Activated T-cell treated with anti-CD3 and anti-CD28 coated beads for 48 hours (primary cell): ENCODE data around the gene TMEM161A.
A peak's percentile ranks its signal among the peaks of the same experiment; 100 is the strongest.
"Not testable (repeated sequence)": the region's sequence is repeated elsewhere in the genome, so short reads cannot be mapped to it uniquely, and the experiment has no call there.

ENCODE experiments used
- DNase-seq: peaks from one replicate; pipeline ENCODE4 v3.0.0-alpha.2; 2020; ENCODE audit warnings: low read depth

The TMEM161A gene

DNA sequence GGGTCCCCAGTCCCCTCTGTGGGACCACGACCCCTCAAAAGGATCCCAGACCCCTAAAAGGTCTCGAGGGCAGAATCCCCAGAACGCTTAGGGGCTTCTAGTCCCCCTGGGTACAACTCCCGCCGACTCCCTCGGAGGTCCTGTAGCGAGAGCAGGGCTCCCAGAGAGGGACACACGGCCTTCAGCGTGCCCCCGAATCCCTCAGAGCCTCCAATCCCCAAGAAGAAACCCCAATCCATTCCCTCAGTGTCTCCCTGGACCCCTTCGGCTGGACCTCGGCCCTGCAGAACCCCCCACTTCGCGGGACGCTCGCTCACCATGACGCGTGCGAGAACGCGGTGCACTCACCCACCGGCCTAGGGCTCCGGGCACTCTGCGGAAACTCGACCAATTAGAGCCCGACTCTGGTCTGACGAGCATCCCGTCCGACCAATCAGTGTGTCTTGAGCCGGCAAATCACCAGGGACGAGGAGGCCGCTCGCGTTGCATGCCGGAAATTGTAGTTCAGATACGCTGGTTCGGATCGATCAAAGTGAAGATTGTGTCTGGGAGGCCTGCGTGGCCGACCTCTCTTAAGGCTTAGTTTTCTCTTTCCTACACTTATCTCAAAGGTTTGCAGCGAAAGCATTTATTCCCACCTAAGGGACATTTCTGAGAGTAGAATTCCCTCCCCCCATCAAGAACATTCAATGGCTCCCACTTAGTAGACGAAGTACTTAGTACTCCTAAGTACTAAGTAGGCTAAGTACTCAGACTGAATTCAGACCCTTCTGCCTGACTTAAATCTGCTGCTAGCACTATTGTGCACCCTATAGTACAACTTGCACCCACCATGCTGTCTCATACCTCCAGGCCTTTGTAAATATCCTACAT, at the start of gene TMEM161A:
Gene TMEM161A, minus strand, starts transcription at position 370 of the 873 bp plus-strand sequence. Its CDS starts 50 bp downstream, at position 320.
- peak; percentile 93 for DNase-seq

DNA sequence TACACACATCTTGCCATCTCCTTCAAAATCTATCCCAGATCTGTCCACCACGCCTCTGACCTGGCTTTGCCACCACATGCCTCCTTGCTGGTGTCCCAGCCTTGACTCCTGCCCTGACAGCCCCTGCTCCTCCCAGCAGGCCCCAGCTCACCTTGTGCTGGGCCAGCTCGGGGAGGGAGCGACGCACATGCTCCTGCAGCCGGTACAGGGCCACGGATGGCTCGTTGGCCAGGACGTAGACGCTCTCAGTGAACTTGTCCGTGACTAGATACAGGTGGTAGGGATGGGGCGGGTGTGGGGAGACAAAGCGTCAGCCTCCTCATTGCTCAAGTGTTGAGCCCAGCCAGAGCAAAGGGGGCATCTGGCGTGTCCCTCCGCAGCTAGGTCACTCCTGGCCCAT, 48.5 kb upstream of the TMEM161A start:
- no peak for DNase-seq

DNA sequence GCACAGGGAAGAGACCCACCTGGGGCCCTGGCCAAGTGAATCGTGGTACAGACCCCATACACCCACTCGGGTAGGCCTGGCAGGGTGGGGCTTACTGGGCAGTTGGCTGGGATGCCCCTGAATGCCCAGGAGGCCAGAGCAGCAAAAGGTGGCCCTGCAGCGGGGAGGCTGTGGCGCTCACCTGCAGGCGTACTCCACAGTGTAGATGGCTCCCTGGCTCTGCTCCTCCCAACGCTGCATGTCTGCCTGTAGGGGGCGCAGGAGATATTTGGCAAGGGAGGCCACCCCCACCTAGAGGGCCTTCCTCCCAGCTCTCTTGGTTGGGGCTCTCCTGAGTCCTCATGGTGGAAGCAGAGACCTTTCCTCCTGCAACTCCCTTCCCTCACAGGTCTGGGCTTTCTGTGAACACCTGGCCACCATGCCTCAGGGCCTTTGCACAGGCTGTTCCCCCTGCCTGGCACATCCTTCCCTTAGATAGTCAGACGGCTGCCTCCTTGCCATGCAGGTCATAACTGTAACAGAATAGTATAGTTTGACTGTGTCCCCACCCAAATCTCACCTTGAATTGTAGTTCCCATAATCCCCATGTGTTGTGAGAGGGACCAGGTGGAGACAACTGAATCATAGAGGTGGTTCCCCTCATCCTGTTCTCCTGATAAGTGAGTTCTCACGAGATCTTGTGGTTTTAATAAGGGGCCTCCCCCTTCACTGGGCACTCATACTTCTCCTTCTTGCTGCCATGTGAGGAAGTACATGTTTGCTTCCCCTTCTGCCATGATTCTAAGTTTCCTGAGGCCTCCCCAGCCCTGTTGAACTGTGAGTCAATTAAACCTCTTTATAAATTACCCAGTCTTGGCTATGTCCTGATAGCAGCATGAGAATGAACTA, 47.8 kb upstream of the TMEM161A start:
- DNase-seq, result peak; percentile 38

DNA sequence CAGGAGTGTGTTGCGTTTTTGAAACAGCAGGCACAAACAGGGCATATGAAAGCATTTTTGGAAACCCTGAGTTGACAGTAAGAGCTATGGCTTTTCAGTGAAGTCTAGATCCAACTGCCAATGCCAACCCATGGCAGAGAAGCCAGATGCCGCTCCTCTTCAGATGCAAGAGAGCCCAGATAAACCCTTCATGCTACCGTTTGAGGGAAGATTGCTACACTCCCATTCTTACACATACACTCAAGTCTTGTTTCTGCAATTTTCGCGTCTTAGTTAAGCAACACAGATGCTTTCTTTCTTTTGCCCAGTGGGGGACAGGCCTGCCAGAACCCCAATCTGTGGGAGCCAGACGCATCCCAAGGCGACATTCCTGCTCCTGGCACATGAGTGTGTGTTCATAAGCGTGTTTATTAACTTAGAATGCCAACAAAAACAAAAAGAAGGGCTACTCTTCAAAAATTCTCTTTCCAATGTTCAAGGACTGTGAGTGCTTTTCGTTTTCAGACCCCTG, 43.3 kb upstream of the TMEM161A start:
- no peak for DNase-seq

DNA sequence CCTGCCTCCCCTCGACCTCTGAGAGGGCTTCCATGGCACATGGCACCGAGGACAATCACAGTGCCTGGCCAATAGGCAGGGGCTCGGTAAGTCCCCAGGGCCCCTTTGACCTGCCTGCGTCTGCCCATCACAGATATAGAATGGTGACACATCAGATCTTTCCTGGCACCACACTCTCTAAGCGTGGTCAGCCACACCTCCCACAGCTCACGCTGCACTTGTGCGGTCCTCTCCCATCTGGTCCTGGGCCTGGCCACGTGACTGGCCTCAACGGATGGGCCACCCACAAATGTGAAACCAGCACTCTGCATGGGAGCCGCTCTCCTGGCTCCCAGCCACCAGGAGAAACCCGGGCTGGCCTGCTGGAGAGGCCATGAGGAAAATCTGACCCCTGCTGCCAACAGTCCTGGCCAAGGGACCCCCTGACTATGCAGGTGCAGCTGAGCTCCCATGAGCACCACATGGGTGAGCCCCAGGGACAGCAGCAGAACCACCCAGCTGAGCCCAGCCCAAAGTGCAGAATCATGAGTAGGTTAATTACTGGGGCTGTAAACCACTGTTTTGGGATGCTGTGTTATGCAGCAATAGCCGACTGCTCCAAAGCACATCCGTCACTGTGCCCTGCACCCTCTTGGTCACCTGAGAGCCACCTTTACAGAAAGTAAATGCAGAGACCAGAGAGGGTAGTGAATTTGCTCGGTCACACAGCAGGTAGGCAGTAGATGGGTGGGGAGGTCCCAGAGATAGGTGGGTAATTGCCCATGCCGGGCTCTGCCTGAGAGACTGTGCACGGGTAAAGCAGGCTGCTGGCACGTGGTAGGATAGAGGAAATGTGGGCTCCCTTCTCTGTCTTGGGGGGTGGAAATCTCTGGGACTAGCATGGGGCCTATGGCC, 41.5 kb upstream of the TMEM161A start:
- no peak for DNase-seq

DNA sequence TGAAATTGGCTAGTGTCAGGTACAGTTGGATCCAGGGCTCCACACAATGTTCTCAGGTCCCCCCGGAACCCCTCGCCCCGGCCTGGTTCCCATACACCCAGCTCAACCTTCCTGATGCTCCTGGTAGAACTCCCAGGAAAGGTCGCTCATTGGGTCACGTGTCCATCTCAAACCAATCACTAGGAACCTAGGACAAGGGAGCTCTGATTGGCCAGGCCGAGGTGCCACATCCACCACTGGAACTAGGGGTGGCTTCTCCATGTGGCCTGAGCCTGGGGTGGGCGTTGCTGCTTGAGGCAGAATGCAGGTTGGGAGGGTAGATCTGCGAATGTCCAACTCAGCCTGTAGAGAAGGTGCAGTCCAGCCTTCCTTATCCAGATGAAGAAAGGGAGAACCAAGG, 38.7 kb upstream of the TMEM161A start:
- DNase-seq, result no peak

DNA sequence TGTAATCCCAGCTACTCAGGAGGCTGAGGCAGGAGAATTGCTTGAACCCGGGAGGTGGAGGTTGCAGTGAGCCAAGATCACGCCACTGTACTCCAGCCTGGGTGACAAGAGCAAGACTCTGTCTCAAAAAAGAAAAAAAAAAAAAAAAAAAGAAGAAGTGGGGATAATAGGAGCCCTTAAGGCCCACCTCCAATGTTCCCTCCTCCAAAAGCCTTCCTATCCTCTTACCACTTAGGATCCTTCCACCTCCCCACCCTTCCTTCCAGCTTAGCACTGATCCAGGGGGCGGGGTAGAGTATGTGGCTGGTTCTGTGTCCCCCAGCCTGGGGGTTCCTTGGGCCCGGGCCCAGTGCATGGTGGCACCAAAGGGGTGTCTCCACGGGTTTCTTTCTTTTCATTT, 35.0 kb upstream of the TMEM161A start:
- DNase-seq, result not testable (repeated sequence)

DNA sequence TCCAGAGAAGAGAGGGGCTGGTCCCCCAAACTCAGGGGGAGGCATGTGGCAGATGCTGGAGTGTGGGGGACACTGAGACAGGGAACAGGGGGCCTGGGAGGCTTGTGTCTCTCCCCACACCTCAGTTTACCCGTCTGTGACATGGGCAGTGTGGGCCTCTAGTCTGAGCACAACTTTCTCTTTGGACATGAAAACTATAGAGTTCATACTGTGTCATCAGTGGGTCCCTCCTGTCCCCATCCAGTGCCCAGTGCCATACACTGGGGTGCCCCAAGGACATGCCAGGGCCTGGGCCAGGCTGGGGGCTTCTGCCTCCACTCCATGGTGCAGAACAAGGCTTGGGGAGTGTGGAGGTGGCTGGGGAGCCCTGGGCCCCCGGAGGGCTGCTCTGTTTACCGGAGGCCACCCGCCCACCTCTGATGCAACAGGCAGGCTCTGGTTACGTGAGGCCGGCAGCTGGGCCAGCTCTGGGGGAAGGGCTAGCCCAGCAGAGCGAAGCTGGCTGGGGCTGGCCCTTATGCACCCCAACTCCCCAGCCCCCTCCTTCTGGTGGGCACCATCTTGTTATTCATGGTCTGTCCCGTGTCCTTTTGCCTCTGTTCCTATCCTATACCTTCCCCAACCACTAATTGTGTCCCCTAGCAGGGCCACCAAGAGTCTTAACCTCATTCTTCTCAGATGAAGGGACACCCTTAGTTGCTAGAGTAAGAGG, 33.7 kb upstream of the TMEM161A start:
- no peak for DNase-seq

DNA sequence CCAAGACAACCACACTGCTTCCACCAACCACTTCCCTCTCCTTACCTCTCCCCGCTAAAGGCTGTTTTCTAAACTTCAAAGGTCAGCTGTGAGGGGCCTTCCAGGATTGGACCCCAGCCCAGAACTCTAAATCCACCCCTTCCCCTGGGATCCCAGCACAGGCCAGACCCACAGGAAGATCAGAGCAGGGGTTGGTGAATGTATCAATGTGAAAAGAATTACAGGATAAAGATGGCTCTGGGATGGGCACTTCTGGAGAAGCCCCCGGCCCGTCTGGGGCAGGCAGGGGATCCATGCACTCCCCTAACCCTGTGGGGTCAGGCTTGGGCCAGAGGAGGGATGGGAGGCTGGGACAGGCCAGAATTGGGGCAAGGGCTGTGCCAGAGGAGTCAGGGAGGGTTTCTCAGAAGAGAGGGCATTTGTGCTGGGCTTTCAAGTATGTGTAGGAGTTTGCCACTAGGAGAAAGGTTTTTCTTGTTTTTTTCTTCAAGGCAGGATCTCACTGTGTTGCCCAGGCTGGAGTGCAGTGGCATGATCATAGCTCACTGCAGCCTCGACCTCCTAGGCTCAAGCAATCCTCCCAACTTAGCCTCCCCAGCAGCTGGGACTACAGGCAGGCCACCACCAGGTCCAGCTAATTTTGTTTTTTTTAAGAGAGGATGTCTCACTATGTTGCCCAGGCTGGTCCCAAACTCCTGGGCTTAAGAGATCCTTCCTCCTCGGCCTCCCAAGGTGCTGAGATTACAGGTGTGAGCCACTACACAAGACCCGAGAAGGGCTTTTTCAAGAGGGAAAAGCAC, 32.8 kb upstream of the TMEM161A start:
- no peak for DNase-seq

DNA sequence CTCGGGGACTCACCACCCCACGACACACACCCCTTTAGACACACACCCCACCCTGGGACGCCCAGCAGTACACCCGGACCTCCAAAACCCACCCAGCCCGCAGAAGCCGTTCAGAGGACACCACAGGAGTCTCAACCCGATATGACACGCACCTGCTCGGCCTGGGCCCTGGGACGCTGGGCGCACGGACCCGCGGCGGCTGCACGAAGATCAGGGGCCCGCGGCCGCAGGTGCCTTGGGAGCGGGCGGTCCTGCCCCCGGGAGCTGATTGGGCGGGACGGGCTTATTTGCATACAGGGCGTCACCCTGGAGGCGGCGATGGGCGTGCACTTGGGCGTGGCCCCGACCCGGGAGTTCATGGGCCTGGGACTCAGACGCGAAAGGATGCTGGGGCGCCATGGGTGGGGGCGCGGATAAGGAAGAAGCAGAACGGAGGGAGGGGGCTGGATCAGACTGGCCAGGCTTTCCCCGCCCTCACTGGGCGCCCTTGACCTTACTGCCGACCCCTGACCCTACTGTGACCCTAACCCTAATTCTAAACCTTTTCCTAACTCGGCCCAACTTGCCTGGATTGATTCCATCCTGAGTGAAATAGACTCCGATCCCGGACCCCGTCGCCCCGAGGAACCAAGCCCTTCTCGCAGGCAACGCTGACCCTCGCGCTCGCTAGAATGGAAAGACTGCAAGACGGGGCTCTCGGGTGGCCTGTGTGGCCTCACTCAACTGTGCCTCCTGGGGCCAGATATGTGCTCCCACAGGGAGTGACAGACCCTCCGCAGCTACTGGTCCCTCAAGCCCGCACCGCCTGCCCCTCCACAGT, 32.0 kb upstream of the TMEM161A start, which contains the start of gene MEF2B:
Gene MEF2B, minus strand, starts transcription at position 211 of the 820 bp plus-strand sequence. CDS start 19,528 bp downstream, outside the sequence.
- peak; percentile 82 for DNase-seq

DNA sequence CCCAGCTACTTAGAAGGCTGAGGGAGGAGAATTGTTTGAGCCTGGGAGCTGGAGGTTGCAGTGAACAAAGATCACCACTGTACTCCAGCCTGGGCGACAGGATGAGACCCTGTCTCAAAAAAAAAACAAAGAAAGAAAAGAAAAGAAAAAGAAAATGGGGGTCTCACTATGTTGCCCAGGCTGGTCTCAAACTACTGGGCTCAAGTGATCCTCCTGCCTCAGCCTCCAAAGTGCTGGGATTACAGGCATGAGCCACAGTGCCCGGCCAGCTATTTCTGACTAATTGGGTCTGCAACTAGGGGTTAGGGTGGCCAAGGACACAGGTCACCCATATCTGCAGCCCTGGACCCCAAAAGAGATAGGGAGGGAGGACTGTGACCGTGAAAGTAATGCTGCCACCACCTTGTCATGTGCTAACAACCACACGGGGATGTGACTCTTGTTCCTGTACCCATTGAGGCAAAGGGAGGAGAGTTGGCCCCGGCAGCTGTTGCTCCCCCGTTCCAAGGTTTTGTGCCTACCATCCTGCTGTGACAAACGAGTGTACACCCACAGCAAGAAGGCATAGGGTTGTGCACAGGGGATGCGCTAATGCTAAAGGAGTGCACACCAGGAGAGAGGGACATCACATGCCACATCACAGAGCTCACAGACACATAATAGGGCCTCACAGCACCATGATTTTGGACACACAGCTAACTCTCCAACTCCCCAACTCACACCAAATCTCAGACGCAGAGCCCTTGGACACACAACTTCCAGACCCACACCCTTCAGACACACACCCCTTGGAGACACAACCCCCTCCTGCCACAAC, 31.2 kb upstream of the TMEM161A start:
- no peak for DNase-seq

DNA sequence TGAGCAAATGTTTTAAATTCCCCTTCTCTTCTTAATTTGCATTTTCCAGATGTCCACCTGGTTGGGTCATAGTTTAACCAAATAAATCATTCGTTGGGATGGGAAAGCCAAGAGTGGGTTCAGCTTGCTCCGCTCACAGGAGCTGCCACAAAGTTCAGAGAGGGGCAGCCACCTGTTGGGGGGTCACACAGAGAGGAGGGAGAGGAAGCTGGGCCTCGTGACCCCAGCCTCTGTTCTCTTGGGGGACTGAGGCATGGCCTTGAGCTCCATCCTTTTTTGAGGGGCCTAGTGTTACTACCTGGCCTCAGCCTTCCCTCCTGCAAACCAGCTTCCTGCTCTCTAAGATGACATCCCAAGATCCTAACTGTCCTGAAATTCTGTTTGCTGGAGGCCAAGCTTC, 29.3 kb upstream of the TMEM161A start:
- no peak for DNase-seq

DNA sequence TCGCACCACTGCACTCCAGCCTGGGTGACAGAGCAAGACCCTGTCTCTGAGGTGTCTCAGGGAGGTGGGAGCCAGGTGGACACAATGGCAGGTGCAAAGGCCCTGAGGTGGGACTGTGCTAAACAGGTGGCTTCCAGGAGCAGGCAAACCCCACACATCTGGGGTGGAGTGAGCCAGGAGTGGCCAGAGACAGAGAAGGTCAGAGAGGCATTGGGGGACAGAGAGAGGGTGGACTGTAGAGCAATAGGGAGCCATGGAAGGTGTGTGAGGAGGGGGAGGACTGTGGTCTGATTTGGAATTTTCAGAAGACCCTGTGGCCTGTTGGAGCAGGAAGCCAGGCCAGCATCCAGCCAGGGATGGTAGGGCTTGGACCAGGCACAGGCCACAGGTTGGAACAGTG, 27.1 kb upstream of the TMEM161A start:
- no peak for DNase-seq

DNA sequence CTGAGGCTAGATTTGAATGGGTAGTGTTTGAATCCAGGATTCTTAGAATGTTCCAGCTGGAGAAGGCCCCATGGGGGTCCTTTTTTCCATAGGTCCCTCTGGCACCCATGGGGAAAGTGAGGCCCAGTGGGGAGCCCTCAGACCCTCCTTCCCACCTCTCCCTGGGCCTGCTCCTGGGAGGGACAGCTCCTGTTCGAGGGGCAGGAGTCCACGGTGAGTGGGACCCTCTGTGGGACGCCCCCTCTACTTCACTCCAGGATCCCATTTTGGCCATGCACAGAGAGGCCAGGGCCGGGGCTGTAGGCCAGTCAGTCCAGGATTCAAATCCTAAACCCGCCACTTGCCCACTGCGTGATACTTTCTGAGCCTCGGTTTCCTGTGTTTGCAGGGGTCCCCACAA, 24.2 kb upstream of the TMEM161A start:
- no peak for DNase-seq

DNA sequence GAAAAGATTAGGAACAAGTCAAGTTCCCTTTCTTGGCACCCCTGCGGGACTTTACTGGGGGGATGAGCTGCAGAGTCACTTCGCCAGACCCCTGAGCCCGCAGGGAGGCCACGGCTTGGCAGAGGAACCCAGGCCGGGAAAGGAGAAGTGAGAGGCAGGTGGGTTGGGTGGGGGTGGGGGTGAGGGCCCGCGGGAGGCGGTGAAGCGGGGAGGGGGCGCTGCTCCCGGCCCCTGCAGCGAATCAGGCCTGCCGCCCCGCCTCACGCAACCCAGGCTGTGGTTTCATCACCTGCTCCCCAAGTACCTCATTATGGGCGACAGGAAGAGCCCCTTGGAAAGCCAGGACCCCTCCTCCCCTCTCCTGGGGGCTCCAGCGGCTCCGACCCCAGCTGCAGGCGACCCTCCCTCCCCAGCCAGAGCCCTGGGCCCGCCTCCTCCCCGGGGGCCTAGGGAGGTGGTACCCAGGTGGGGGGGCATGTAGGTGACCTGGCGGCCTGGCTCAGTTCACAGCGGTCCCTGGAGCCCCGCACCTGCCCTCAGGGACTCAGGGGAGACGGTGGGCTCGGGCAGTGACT, 22.3 kb upstream of the TMEM161A start:
- DNase-seq, result no peak

DNA sequence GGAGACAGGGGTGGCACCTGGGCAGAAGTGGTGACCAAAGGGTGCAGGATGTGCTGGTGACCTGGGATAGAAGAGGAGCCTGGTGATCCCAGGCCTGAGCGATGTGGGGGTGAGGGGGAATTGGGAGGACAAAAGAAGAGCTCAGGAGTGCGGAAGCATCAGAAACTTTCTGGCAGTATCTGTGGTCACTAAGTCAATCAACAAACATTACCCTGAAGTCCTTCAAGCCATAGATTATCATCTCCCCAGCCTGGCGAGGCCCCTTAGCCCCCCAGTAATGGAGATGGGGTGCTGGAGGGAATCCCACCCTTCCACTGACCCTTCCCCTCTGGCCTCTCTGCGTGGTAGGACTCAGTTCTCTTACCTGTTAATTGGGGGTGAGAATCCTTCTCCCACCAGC, 21.3 kb upstream of the TMEM161A start:
- no peak for DNase-seq

DNA sequence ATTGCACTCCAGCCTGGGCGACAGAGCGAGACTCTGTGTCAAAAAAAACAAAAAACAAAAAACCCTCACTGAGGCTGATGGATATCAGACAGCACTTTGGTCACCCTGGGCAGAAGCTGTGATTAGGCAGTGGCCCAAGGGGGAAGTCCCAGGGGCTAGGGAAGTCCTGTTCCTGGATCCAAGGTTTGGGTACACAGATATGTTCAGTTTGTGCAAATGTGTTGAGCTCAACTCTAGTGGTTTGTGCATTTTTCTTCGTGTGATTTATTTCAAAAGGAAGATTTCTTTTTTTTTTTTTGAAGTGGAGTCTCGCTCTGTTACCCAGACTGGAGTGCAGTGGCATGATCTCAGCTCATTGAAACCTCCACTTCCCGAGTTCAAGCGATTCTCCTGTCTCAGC, 19.5 kb upstream of the TMEM161A start:
- no peak for DNase-seq
